GM12878 (cell line): ENCODE data around the gene EBLN2. TPM values are rescaled to one million over a fixed set of nuclear protein-coding genes. Genes with fewer than 3 reads are reported as not detected.

ENCODE experiments used
- ATAC-seq: fragments of 200-7000 bp; cut with Tn5 transposase; 3 replicates; pipeline ENCODE4 v1.9.1; 2020; ENCODE audit warnings: mild to moderate bottlenecking, moderate library complexity
- BruUV-seq: library from RNA; stranded (reverse); fragments of 400-500 nt; replicated peaks from 2 replicates; lab custom pipeline; 2021; lab: Mats Ljungman, UMichigan
- CTCF ChIA-PET: fragments of 300-600 bp; sonication (Branson Sonifier 250); formaldehyde crosslinking; extraction: SDS; loops from one replicate; lab custom pipeline; 2021; ENCODE audit warnings: inconsistent platforms; lab: Yijun Ruan, JAX
- POLR2A ChIA-PET: fragments of 350-600 bp; formaldehyde crosslinking; extraction: SDS; loops from one replicate; lab custom pipeline; 2021; ENCODE audit warnings: inconsistent platforms; lab: Charles Lee
- RAD21 ChIA-PET: fragments of 300-600 bp; sonication (Branson Sonifier 250); formaldehyde crosslinking; loops from one replicate; lab custom pipeline; 2023; ENCODE audit warnings: antibody characterized with exemption; ENCODE audit not compliant: unreplicated experiment; lab: Charles Lee
- SMC1A ChIA-PET: fragments of 300-600 bp; sonication (Branson Sonifier 250); formaldehyde crosslinking; loops from one replicate; lab custom pipeline; 2023; ENCODE audit not compliant: unreplicated experiment, uncharacterized antibody; lab: Charles Lee
- DNase-seq: peaks from one replicate; pipeline ENCODE4 v3.0.0-alpha.2; 2011; ENCODE audit warnings: low read depth, low spot score
- FAIRE-seq: peaks from 3 replicates; lab custom pipeline; 2011; peaks lifted over from hg19 to GRCh38; lab: Jason Lieb, UNC
- H2AFZ ChIP-seq: 2 replicates; pipeline ENCODE4 v1.6.0; 2011; ENCODE audit warnings: low read depth, low read length, control low read depth; ENCODE audit not compliant: control insufficient read depth
- H3K27ac ChIP-seq: 2 replicates; pipeline ENCODE4 v1.5.1; 2011; ENCODE audit warnings: control low read depth; ENCODE audit not compliant: control insufficient read depth, insufficient read depth
- H3K27me3 ChIP-seq, 2 experiments: replicated peaks in 1 of 2; 2 replicates each; pipeline versions ENCODE4 v1.6.0 to v1.6.1; 2011; ENCODE audit warnings: low read length in 1 of 2; ENCODE audit not compliant: control insufficient read depth in 2 of 2, insufficient read depth in 2 of 2
- H3K36me3 ChIP-seq, 2 experiments: 2 replicates each; pipeline ENCODE4 v1.5.1; 2011; ENCODE audit warnings: low read length in 1 of 2; ENCODE audit not compliant: control insufficient read depth in 2 of 2, insufficient read depth in 2 of 2
- H3K4me1 ChIP-seq: 2 replicates; pipeline ENCODE4 v1.6.1; 2011; ENCODE audit warnings: mild to moderate bottlenecking, low read length, moderate library complexity, mixed read lengths; ENCODE audit not compliant: control insufficient read depth, insufficient read depth
- H3K4me2 ChIP-seq: 2 replicates; pipeline ENCODE4 v1.6.0; 2011; ENCODE audit warnings: control low read depth; ENCODE audit not compliant: control insufficient read depth, insufficient read depth
- H3K4me3 ChIP-seq: fragments of 200-600 bp; sonication (generic); 2 replicates; pipeline ENCODE4 v1.5.1; 2016
- H3K79me2 ChIP-seq: 2 replicates; pipeline ENCODE4 v1.6.0; 2011; ENCODE audit warnings: low read length; ENCODE audit not compliant: control insufficient read depth, insufficient read depth
- H3K9ac ChIP-seq: 2 replicates; pipeline ENCODE4 v1.8.0; 2011; ENCODE audit warnings: low read length, control low read depth, mixed read lengths; ENCODE audit not compliant: control insufficient read depth, insufficient read depth
- H3K9me3 ChIP-seq: replicated peaks from 3 replicates; pipeline ENCODE4 v1.5.1; 2011; ENCODE audit warnings: mild to moderate bottlenecking, low read length; ENCODE audit not compliant: control insufficient read depth, insufficient read depth
- H4K20me1 ChIP-seq: 2 replicates; pipeline ENCODE4 v1.6.0; 2011; ENCODE audit not compliant: control insufficient read depth, insufficient read depth
- CBX5 ChIP-seq: sonication (generic); IDR thresholded peaks from 2 replicates; pipeline ENCODE4 v1.6.1; 2016; ENCODE audit warnings: low read depth, moderate library complexity, mild to moderate bottlenecking, inconsistent platforms
- EED ChIP-seq: sonication (generic); IDR thresholded peaks from 2 replicates; pipeline ENCODE4 v1.6.1; 2016; ENCODE audit warnings: antibody characterized with exemption, low read depth
- IKZF1 ChIP-seq: fragments of 450-650 bp; conservative IDR thresholded peaks from 2 replicates; pipeline ENCODE4 v1.6.1; 2017; ENCODE audit warnings: antibody characterized with exemption, mild to moderate bottlenecking
- IRF5 ChIP-seq: fragments of 450-650 bp; IDR thresholded peaks from 2 replicates; pipeline ENCODE4 v1.6.1; 2017; ENCODE audit warnings: borderline replicate concordance
- MAX ChIP-seq: IDR thresholded peaks from 2 replicates; pipeline ENCODE4 v1.6.1; 2012; ENCODE audit warnings: low read depth, low read length, improper control_type of control experiment
- MEF2A ChIP-seq: IDR thresholded peaks from 2 replicates; pipeline ENCODE4 v1.6.1; 2011; ENCODE audit warnings: low read depth, mild to moderate bottlenecking, low read length, moderate library complexity; ENCODE audit not compliant: insufficient read depth
- POU2F2 ChIP-seq: IDR thresholded peaks from 3 replicates; pipeline ENCODE4 v1.6.1; 2011; ENCODE audit warnings: low read depth, mild to moderate bottlenecking, low read length, borderline replicate concordance
- RELB ChIP-seq: fragments of 450-650 bp; IDR thresholded peaks from 2 replicates; pipeline ENCODE4 v1.6.1; 2017; ENCODE audit warnings: low read depth, mild to moderate bottlenecking, moderate library complexity
- RFX5 ChIP-seq: IDR thresholded peaks from 2 replicates; pipeline ENCODE4 v1.6.1; 2011; ENCODE audit warnings: low read depth, low read length, improper control_type of control experiment
- WGBS: methylation state at CpG from one replicate; pipeline ENCODE4 v1.1.6; 2016; ENCODE audit warnings: low lambda C conversion rate; ENCODE audit not compliant: insufficient replicate concordance, insufficient coverage; ENCODE audit errors: missing lambda C conversion rate; 5-methylcytosine and 5-hydroxymethylcytosine counted together
- in situ Hi-C: fragments of 300-500 bp; cut with MboI; formaldehyde crosslinking; loops from 9 replicates; pipeline ENCODE4 v1.14.3; 2018; ENCODE audit warnings: mixed read lengths
- intact Hi-C: fragments of 100-400 bp; cut with micrococcal nuclease; formaldehyde crosslinking; loops from one replicate; pipeline ENCODE4 v1.14.2; 2022; ENCODE audit not compliant: unreplicated experiment
- polyA plus RNA-seq, 11 experiments: library from polyadenylated mRNA; depleted of rRNA in 4 of 11; unstranded in 6 of 11; stranded (reverse) in 5 of 11; fragments of >200 nt; fragmentation: Nextera tagmentation in 4 of 11; fragmentation: Illumina TruSeq in 1 of 11; extraction: Ambion mirVana in 4 of 11; extraction: Trizol in 1 of 11; gene quantifications; 1 replicate in 1 of 11; 2 replicates in 10 of 11; pipeline versions ENCODE4 v1.2.1 to v1.2.3, GENCODE V29; 2011 to 2016; ENCODE audit warnings: inconsistent platforms in 2 of 11, missing spikeins in 2 of 11, low read depth in 1 of 11
- total RNA-seq, 4 experiments: library from RNA; depleted of rRNA in 3 of 4; stranded (reverse); fragments of >200 nt in 3 of 4; fragmentation: Illumina TruSeq in 1 of 4; extraction: Trizol in 1 of 4; gene quantifications; 2 replicates each; pipeline versions ENCODE4 v1.2.1 to v1.2.3, GENCODE V29; 2013 to 2021

Gene EBLN2
- total and polyA plus RNA-seq, 10 of the 15 experiments (the other 5 are each of a cell fraction or from before 2014, with no cell fraction given): 0.84 to 6.8 (median 3.6) TPM

- Histone ChIP-seq H3K27me3 (no peaks in the 10 kb centered on the region; a peak in 1 of 4 replicates), H3K9ac (no peak overlapping the region), H3K27ac (no peak overlapping the region), H3K9me3 (no peaks in the 10 kb centered on the region), H3K4me1 (no peaks in the 10 kb centered on the region), H3K4me2 (no peak overlapping the region), H3K4me3 (no peak overlapping the region), H2AFZ (no peak overlapping the region), H3K79me2 (no peaks in the 10 kb centered on the region), H3K36me3 (no peaks in the 10 kb centered on the region), H4K20me1 (no peaks in the 10 kb centered on the region)
- ChIA-PET SMC1A (interaction anchor here (5.9 kb wide), 1 partner anchor 404 kb away, joined by 30 read pairs; no protein-coding TSS in a partner anchor), CTCF (no interaction called here), POLR2A (no interaction called here), RAD21 (no interaction called here)
- intact Hi-C loops: no loop called here
- no peak for FAIRE-seq
- no peak for TF ChIP-seq IKZF1
- no peak for TF ChIP-seq MAX
- TF ChIP-seq CBX5: no peak
- TF ChIP-seq MEF2A: no peak
- no peak for TF ChIP-seq RELB
- TF ChIP-seq POU2F2: no peak
- no peak for TF ChIP-seq IRF5
- no peak for TF ChIP-seq RFX5
- TF ChIP-seq EED: no peak
- ATAC-seq: no peak
- no peak for DNase-seq
- 0% methylated on average over 2 of the region's 2 CpGs for WGBS
- in situ Hi-C loops: loop anchor here (5.0 kb wide), 1 partner anchor 404 kb away; no protein-coding TSS in a partner anchor
- BruUV-seq: no TSS peak
These were observed 36.6 kb downstream of the EBLN2 start for GRCh38 chr3:73098026-73098425.
